H9 (cell line): ENCODE measurements around the gene CAMTA2. TPM values are rescaled to one million over a fixed set of nuclear protein-coding genes. Genes with fewer than 3 reads are reported as not detected.
A peak's percentile ranks its signal among the peaks of the same experiment; 100 is the strongest.

Experiments
- DNase-seq: peaks from one replicate; pipeline ENCODE4 v3.0.0-alpha.2; 2017
- H2AFZ ChIP-seq: one replicate; pipeline ENCODE4 v1.6.1; 2013; ENCODE audit warnings: mild to moderate bottlenecking, low read length, control low read depth, moderate library complexity
- H2AK5ac ChIP-seq: 2 replicates; pipeline ENCODE4 v1.6.1; 2013; ENCODE audit warnings: low read length, control low read depth, mixed read lengths; ENCODE audit not compliant: insufficient read length
- H2BK120ac ChIP-seq: one replicate; pipeline ENCODE4 v1.6.1; 2013; ENCODE audit warnings: low read depth, mild to moderate bottlenecking, low read length, control low read depth, inconsistent platforms; ENCODE audit not compliant: poor library complexity, severe bottlenecking
- H2BK12ac ChIP-seq: 2 replicates; pipeline ENCODE4 v1.6.1; 2013; ENCODE audit warnings: low read length, control low read depth, mixed read lengths, low read depth; ENCODE audit not compliant: insufficient read length
- H2BK15ac ChIP-seq: 2 replicates; pipeline ENCODE4 v1.6.1; 2013; ENCODE audit warnings: low read depth, low read length, control low read depth
- H2BK20ac ChIP-seq: one replicate; pipeline ENCODE4 v1.6.1; 2013; ENCODE audit warnings: low read depth, mild to moderate bottlenecking, low read length, control low read depth, inconsistent platforms; ENCODE audit not compliant: poor library complexity, severe bottlenecking
- H2BK5ac ChIP-seq: 2 replicates; pipeline ENCODE4 v1.6.1; 2013; ENCODE audit warnings: low read length, control low read depth, mixed read lengths; ENCODE audit not compliant: insufficient read length
- H3K14ac ChIP-seq: 2 replicates; pipeline ENCODE4 v1.6.1; 2013; ENCODE audit warnings: low read length, control low read depth; ENCODE audit not compliant: insufficient read depth
- H3K18ac ChIP-seq: 2 replicates; pipeline ENCODE4 v1.6.1; 2013; ENCODE audit warnings: low read depth, mild to moderate bottlenecking, mixed read lengths, low read length, control low read depth; ENCODE audit not compliant: insufficient read length
- H3K23ac ChIP-seq: 2 replicates; pipeline ENCODE4 v1.6.1; 2013; ENCODE audit warnings: low read length, control low read depth, mixed read lengths, low read depth; ENCODE audit not compliant: insufficient read length
- H3K23me2 ChIP-seq: 2 replicates; pipeline ENCODE4 v1.6.1; 2013; ENCODE audit warnings: low read depth, mild to moderate bottlenecking, mixed read lengths, low read length, control low read depth; ENCODE audit not compliant: insufficient read length, poor library complexity, severe bottlenecking
- H3K27ac ChIP-seq: 2 replicates; pipeline ENCODE4 v1.5.1; 2013; ENCODE audit warnings: low read length, control low read depth, mixed read lengths, low read depth; ENCODE audit not compliant: insufficient read length
- H3K27me3 ChIP-seq: 2 replicates; pipeline ENCODE4 v1.6.1; 2013; ENCODE audit warnings: low read length, control low read depth, inconsistent platforms; ENCODE audit not compliant: insufficient read depth
- H3K4ac ChIP-seq: 2 replicates; pipeline ENCODE4 v1.6.1; 2013; ENCODE audit warnings: low read depth, mild to moderate bottlenecking, control low read depth, inconsistent platforms, low read length, moderate library complexity
- H3K4me1 ChIP-seq: 2 replicates; pipeline ENCODE4 v1.6.1; 2013; ENCODE audit warnings: low read length, control low read depth, inconsistent platforms; ENCODE audit not compliant: insufficient read depth
- H3K4me2 ChIP-seq: 2 replicates; pipeline ENCODE4 v1.6.1; 2013; ENCODE audit warnings: low read length, control low read depth, mixed read lengths; ENCODE audit not compliant: insufficient read length, insufficient read depth
- H3K56ac ChIP-seq: 2 replicates; pipeline ENCODE4 v1.6.1; 2013; ENCODE audit warnings: low read depth, mild to moderate bottlenecking, mixed read lengths, low read length, control low read depth; ENCODE audit not compliant: insufficient read length
- H3K79me1 ChIP-seq: 2 replicates; pipeline ENCODE4 v1.6.1; 2013; ENCODE audit warnings: low read depth, mild to moderate bottlenecking, moderate library complexity, low read length, control low read depth, inconsistent platforms; ENCODE audit not compliant: insufficient read depth, poor library complexity, severe bottlenecking
- H3K79me2 ChIP-seq: 2 replicates; pipeline ENCODE4 v1.6.1; 2013; ENCODE audit warnings: low read length, control low read depth, inconsistent platforms; ENCODE audit not compliant: insufficient read depth
- H3K9ac ChIP-seq: 2 replicates; pipeline ENCODE4 v1.6.1; 2013; ENCODE audit warnings: low read length, control low read depth, mixed read lengths; ENCODE audit not compliant: insufficient read length; ENCODE audit errors: extremely low read depth
- H3K9me3 ChIP-seq: one replicate; pipeline ENCODE4 v1.6.1; 2013; ENCODE audit warnings: low read depth, low read length, inconsistent platforms; ENCODE audit not compliant: control insufficient read depth
- H3T11ph ChIP-seq: one replicate; pipeline ENCODE4 v1.6.1; 2013; ENCODE audit warnings: mild to moderate bottlenecking, low read length, control low read depth, inconsistent platforms
- H4K20me1 ChIP-seq: one replicate; pipeline ENCODE4 v1.6.1; 2013; ENCODE audit not compliant: control insufficient read depth, insufficient read length, insufficient read depth
- H4K5ac ChIP-seq: 2 replicates; pipeline ENCODE4 v1.6.1; 2013; ENCODE audit warnings: low read depth, mild to moderate bottlenecking, mixed read lengths, low read length, control low read depth; ENCODE audit not compliant: insufficient read length
- H4K8ac ChIP-seq: replicated peaks from 2 replicates; pipeline ENCODE4 v1.6.1; 2013; ENCODE audit warnings: low read length, control low read depth, mixed read lengths, low read depth; ENCODE audit not compliant: insufficient read length
- H4K91ac ChIP-seq: 2 replicates; pipeline ENCODE4 v1.6.1; 2013; ENCODE audit warnings: low read depth, mild to moderate bottlenecking, moderate library complexity, mixed read lengths, low read length, control low read depth; ENCODE audit not compliant: insufficient read length
- H3K27ac Mint-ChIP-seq, 3 experiments: 2 replicates in 2 of 3; 3 replicates in 1 of 3; pipeline ENCODE4 v1.8.0; 2020 to 2021; ENCODE audit warnings: mixed read lengths in 3 of 3, mild to moderate bottlenecking in 1 of 3, moderate library complexity in 1 of 3
- H3K27me3 Mint-ChIP-seq: 2 replicates; pipeline ENCODE4 v1.8.0; 2021; ENCODE audit warnings: low read depth, mild to moderate bottlenecking, moderate library complexity, mixed read lengths
- H3K36me3 Mint-ChIP-seq, 3 experiments: 2 replicates in 2 of 3; 3 replicates in 1 of 3; pipeline ENCODE4 v1.8.0; 2020 to 2021; ENCODE audit warnings: low read depth in 3 of 3, mixed read lengths in 3 of 3; ENCODE audit not compliant: insufficient read depth in 1 of 3
- H3K4me1 Mint-ChIP-seq, 2 experiments: 2 replicates each; pipeline ENCODE4 v1.8.0; 2020; ENCODE audit warnings: mixed read lengths in 2 of 2
- H3K4me3 Mint-ChIP-seq, 2 experiments: 2 replicates in 1 of 2; 3 replicates in 1 of 2; pipeline ENCODE4 v1.8.0; 2020 to 2021; ENCODE audit warnings: mild to moderate bottlenecking in 2 of 2, mixed read lengths in 2 of 2, moderate library complexity in 1 of 2
- H3K9me3 Mint-ChIP-seq, 2 experiments: 2 replicates in 1 of 2; 3 replicates in 1 of 2; pipeline ENCODE4 v1.8.0; 2020; ENCODE audit warnings: mild to moderate bottlenecking in 2 of 2, mixed read lengths in 2 of 2, moderate library complexity in 1 of 2
- WGBS: extraction: QIAGEN DNeasy Blood & Tissue Kit; methylation state at CpG from one replicate; pipeline ENCODE4 v1.1.7; 2013; ENCODE audit warnings: missing lambda C conversion rate, low lambda C conversion rate, mixed read lengths; ENCODE audit not compliant: insufficient read length; ENCODE audit errors: extremely low coverage; 5-methylcytosine and 5-hydroxymethylcytosine counted together
- total RNA-seq: library from RNA; stranded (reverse); gene quantifications from 2 replicates; pipeline ENCODE4 v1.2.1, GENCODE V29; 2021
- TF ChIP-seq, protein P1 (sequence below): fragments of 200-600 bp; sonication (generic); conservative IDR thresholded peaks from 3 replicates; pipeline ENCODE4 v1.8.0; 2021; ENCODE audit warnings: antibody characterized with exemption, mild to moderate bottlenecking

The CAMTA2 gene
- total RNA-seq, 1 experiment from 2014 or later = 15.6 TPM

GRCh38 chr17:5019475-5019956, 32.0 kb upstream of the CAMTA2 start:
- Histone ChIP-seq H4K5ac (no peak overlapping the region), H4K91ac (no peak overlapping the region), H3K4me2 (no peak overlapping the region), H3K23ac (no peak overlapping the region), H3K14ac (no peak overlapping the region), H3K4ac (no peak overlapping the region), H2AK5ac (no peak overlapping the region), H3K9ac (no peak overlapping the region), H4K8ac (no peak overlapping the region), H3T11ph (no peak overlapping the region), H3K56ac (no peak overlapping the region), H3K23me2 (no peaks in the 10 kb centered on the region), H2AFZ (no peak overlapping the region), H2BK120ac (no peak overlapping the region), H3K79me2 (no peaks in the 10 kb centered on the region), H4K20me1 (no peaks in the 10 kb centered on the region), H3K9me3 (no peaks in the 10 kb centered on the region), H3K4me1 (no peaks in the 10 kb centered on the region), H3K27ac (no peak overlapping the region), H2BK20ac (no peak overlapping the region), H3K27me3 (no peaks in the 10 kb centered on the region), H3K79me1 (no peaks in the 10 kb centered on the region), H2BK12ac (no peak overlapping the region), H2BK5ac (no peak overlapping the region), H3K18ac (no peak overlapping the region), H2BK15ac (no peak overlapping the region)
- Mint-ChIP-seq H3K9me3 (no peaks in the 10 kb centered on the region), H3K27ac (peak overlapping the region in 1 of 3 experiments; percentile 45; a peak in 1 of 7 replicates), H3K4me3 (no peak overlapping the region; a peak in 1 of 5 replicates), H3K27me3 (no peaks in the 10 kb centered on the region), H3K4me1 (no peaks in the 10 kb centered on the region), H3K36me3 (peaks cover 38 to 73% (median 73%) of the 10 kb centered on the region in 3 experiments)
- TF ChIP-seq, protein P1, sequence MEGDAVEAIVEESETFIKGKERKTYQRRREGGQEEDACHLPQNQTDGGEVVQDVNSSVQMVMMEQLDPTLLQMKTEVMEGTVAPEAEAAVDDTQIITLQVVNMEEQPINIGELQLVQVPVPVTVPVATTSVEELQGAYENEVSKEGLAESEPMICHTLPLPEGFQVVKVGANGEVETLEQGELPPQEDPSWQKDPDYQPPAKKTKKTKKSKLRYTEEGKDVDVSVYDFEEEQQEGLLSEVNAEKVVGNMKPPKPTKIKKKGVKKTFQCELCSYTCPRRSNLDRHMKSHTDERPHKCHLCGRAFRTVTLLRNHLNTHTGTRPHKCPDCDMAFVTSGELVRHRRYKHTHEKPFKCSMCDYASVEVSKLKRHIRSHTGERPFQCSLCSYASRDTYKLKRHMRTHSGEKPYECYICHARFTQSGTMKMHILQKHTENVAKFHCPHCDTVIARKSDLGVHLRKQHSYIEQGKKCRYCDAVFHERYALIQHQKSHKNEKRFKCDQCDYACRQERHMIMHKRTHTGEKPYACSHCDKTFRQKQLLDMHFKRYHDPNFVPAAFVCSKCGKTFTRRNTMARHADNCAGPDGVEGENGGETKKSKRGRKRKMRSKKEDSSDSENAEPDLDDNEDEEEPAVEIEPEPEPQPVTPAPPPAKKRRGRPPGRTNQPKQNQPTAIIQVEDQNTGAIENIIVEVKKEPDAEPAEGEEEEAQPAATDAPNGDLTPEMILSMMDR = peak; percentile 55; the same call in 2 of the 3 replicates
- no peak for DNase-seq
- no CpG with 5 or more reads among the region's 1 CpG for WGBS
